Breast epithelium (tissue), 3 donors: ENCODE measurements around the gene HSPBAP1.

Source experiments
- CTCF ChIP-seq, 3 donors: fragments of 450-650 bp; IDR thresholded peaks; one replicate each; pipeline ENCODE4 v1.5.1; 2016 to 2017; ENCODE audit warnings: antibody characterized with exemption in 3 of 3, mild to moderate bottlenecking in 3 of 3, moderate library complexity in 3 of 3
- POLR2AphosphoS5 ChIP-seq, 3 donors: sonication (generic); formaldehyde crosslinking; IDR thresholded peaks; one replicate each; pipeline ENCODE4 v1.6.1; 2017; ENCODE audit warnings: antibody characterized with exemption in 3 of 3

GRCh38 chr3:122691195-122691594 lies 102.4 kb downstream of the HSPBAP1 start:
- TF ChIP-seq CTCF (IDR thresholded peaks at IDR 0.05) (no peak), POLR2AphosphoS5 (IDR thresholded peaks at IDR 0.05) (no peak)
